GM19455 (cell line): ENCODE measurements around the gene JARID2.
"Not testable (repeated sequence)": the region's sequence is repeated elsewhere in the genome, so short reads cannot be mapped to it uniquely, and the experiment has no call there.

ENCODE experiments used
- ATAC-seq: cut with Tn5 transposase; IDR thresholded peaks from one replicate; pipeline ENCODE4 v1.9.1; 2021; ENCODE audit not compliant: unreplicated experiment

Gene JARID2

GRCh38 chr6:15411766-15412165, 165.9 kb downstream of the JARID2 start:
- ATAC-seq, result no peak

GRCh38 chr6:15412767-15413166, 166.9 kb downstream of the JARID2 start:
- no peak for ATAC-seq

GRCh38 chr6:15413466-15414234, 167.8 kb downstream of the JARID2 start:
- no peak for ATAC-seq

GRCh38 chr6:15414235-15414612, 168.4 kb downstream of the JARID2 start:
- no peak for ATAC-seq

GRCh38 chr6:15415622-15416021, 169.8 kb downstream of the JARID2 start:
- not testable (repeated sequence) for ATAC-seq

- no peak for ATAC-seq
These were observed 171.2 kb downstream of the JARID2 start for GRCh38 chr6:15416932-15417509.

GRCh38 chr6:15417811-15418210, 171.9 kb downstream of the JARID2 start:
- ATAC-seq, result no peak

- no peak for ATAC-seq
These were observed 173.6 kb downstream of the JARID2 start for GRCh38 chr6:15419493-15419892.

- peak; percentile 78 for ATAC-seq
These were observed 175.1 kb downstream of the JARID2 start for GRCh38 chr6:15420959-15421438.

GRCh38 chr6:15421945-15422733, 176.3 kb downstream of the JARID2 start:
- ATAC-seq, result no peak

- no peak for ATAC-seq
These were observed 177.6 kb downstream of the JARID2 start for GRCh38 chr6:15423286-15423993.

GRCh38 chr6:15425947-15426346, 180.1 kb downstream of the JARID2 start:
- no peak for ATAC-seq

- no peak for ATAC-seq
These were observed 180.5 kb downstream of the JARID2 start for GRCh38 chr6:15426395-15426794.

GRCh38 chr6:15426901-15427300, 181.0 kb downstream of the JARID2 start:
- no peak for ATAC-seq

- no peak for ATAC-seq
These were observed 181.6 kb downstream of the JARID2 start for GRCh38 chr6:15427331-15428070.

- no peak for ATAC-seq
These were observed 183.6 kb downstream of the JARID2 start for GRCh38 chr6:15429141-15430110.

- ATAC-seq, result no peak
These were observed 184.3 kb downstream of the JARID2 start for GRCh38 chr6:15430186-15430585.

- ATAC-seq, result no peak
These were observed 185.1 kb downstream of the JARID2 start for GRCh38 chr6:15430931-15431405.
